Measurements from ENCODE around the gene SNAPC4. TPM values are rescaled to one million over a fixed set of nuclear protein-coding genes. Genes with fewer than 3 reads are reported as not detected.

Gene SNAPC4
- total and polyA plus RNA-seq, 2 of the 8 experiments (the other 6 are each of a cell fraction or from before 2014, with no cell fraction given), result 6.9 to 18.1 TPM

- peaks cover 0 to 7% of the 10 kb centered on the region in 2 experiments for H4K20me1 ChIP-seq (replicated peaks in 1 of 2; ENCODE audit: control insufficient read depth in 1 of 2, insufficient read depth in 2 of 2, low read length in 2 of 2)
- H2BK12ac ChIP-seq (ENCODE audit: low read depth, low read length), result no peak overlapping the region
- H3K14ac ChIP-seq (ENCODE audit: insufficient read length), result no peak overlapping the region
- no peak overlapping the region for H2BK5ac ChIP-seq (ENCODE audit: low read depth, low read length)
- no peak overlapping the region for H3K9ac ChIP-seq (replicated peaks in 1 of 4; ENCODE audit: extremely low read depth in 1 of 4, low read depth in 3 of 4, low read length in 3 of 4)
- H3K36me3 ChIP-seq (ENCODE audit: control insufficient read depth in 2 of 4, insufficient read depth in 4 of 4, low read length in 3 of 4), result peaks cover 0 to 2% (median 0%) of the 10 kb centered on the region in 4 experiments; a peak in 1 of 8 replicates
- peaks cover 0 to 2% (median 0%) of the 10 kb centered on the region in 4 experiments; a peak in 2 of 7 replicates for H3K27me3 ChIP-seq (replicated peaks in 1 of 4; ENCODE audit: control insufficient read depth in 3 of 4, extremely low read depth in 1 of 4, insufficient read depth in 3 of 4, low read length in 3 of 4)
- no peak overlapping the region for H3K27ac ChIP-seq (ENCODE audit: low read depth, low read length)
- no peak overlapping the region for H3K56ac ChIP-seq (replicated peaks; ENCODE audit: insufficient read length, low read depth, low read length)
- H3K18ac ChIP-seq (ENCODE audit: extremely low read depth, low read length), result no peak overlapping the region
- ChIA-PET CTCF (ENCODE audit: partially characterized antibody) (interaction anchor here (0.7 to 7.1 kb wide), 14 partner anchors 8 to 251 kb away, joined by 3 to 80 read pairs (median 3); no protein-coding TSS in a partner anchor), POLR2A (ENCODE audit: partially characterized antibody) (interaction anchor here (0.6 to 15.8 kb wide), 11 partner anchors 9 to 562 kb away, joined by 3 to 137 read pairs (median 4); partner anchors contain the start of genes CARD9 and SNAPC4)
- no peak for FAIRE-seq
- peaks cover 0 to 3% of the 10 kb centered on the region in 2 experiments; a peak in 1 of 4 replicates for H3K9me3 ChIP-seq (ENCODE audit: insufficient read depth in 2 of 2, low read depth in 1 of 2, low read length in 1 of 2)
- no peak overlapping the region for H4K5ac ChIP-seq (ENCODE audit: insufficient read length, low read depth, low read length)
- WGBS, 2 experiments (ENCODE audit: extremely low coverage in 1 of 2, insufficient coverage in 1 of 2, insufficient read length in 1 of 2, insufficient replicate concordance in 2 of 2, low coverage in 1 of 2, low lambda C conversion rate in 2 of 2, missing lambda C conversion rate in 1 of 2), result 90% methylated on average over 9 of the region's 9 CpGs; no CpG with 5 or more reads in 1 of the 2 experiments
- H2BK15ac ChIP-seq (ENCODE audit: low read length), result no peak overlapping the region
- H3K79me1 ChIP-seq (ENCODE audit: low read depth, low read length), result peaks cover 3% of the 10 kb centered on the region
- no peak overlapping the region for H2BK20ac ChIP-seq (ENCODE audit: low read length)
- H2AFZ ChIP-seq (ENCODE audit: low read length), result no peak overlapping the region
- DNase-seq (ENCODE audit: low read depth in 1 of 2, low spot score in 2 of 2), result no peak
- no peak overlapping the region; the same call in 1 of the 2 replicates for H4K8ac ChIP-seq (ENCODE audit: extremely low read depth, insufficient read depth, low read length)
- TF ChIP-seq FOSL1 (IDR thresholded peaks at IDR 0.05; ENCODE audit: insufficient read depth, low read depth, low read length) (no peak), EGR1 (IDR thresholded peaks at IDR 0.05; ENCODE audit: borderline replicate concordance, low read depth, low read length) (no peak), E2F6 (IDR thresholded peaks at IDR 0.05) (no peak)
- H4K91ac ChIP-seq (replicated peaks; ENCODE audit: insufficient read length, low read length), result no peak overlapping the region
- no peaks in the 10 kb centered on the region; the same call in 1 of the 2 replicates for H3K23me2 ChIP-seq (ENCODE audit: low read depth, low read length)
- no peak overlapping the region for H3K4me2 ChIP-seq (ENCODE audit: insufficient read depth in 1 of 2, low read depth in 2 of 2, low read length in 2 of 2)
- no peak overlapping the region for H2AK5ac ChIP-seq (ENCODE audit: low read depth, low read length)
- no peak overlapping the region for H2BK120ac ChIP-seq (replicated peaks; ENCODE audit: low read depth, low read length)
- H3K4me3 ChIP-seq (ENCODE audit: extremely low read depth in 1 of 4, insufficient read depth in 2 of 4, low read depth in 3 of 4, low read length in 4 of 4), result no peak overlapping the region
- no peak overlapping the region for H3K4ac ChIP-seq (replicated peaks; ENCODE audit: insufficient read length, low read depth, low read length)
- H3K4me1 ChIP-seq (replicated peaks in 1 of 4; ENCODE audit: control insufficient read depth in 3 of 4, insufficient read depth in 4 of 4, low read length in 3 of 4), result peaks cover 0 to 8% (median under 1%) of the 10 kb centered on the region in 4 experiments; a peak in 3 of 7 replicates
- no peak overlapping the region for H3K23ac ChIP-seq (ENCODE audit: insufficient read length)
- H3K79me2 ChIP-seq (ENCODE audit: control insufficient read depth in 1 of 2, insufficient read depth in 2 of 2, low read length in 2 of 2), result no peaks in the 10 kb centered on the region
These were observed 33.1 kb downstream of the SNAPC4 start for GRCh38 chr9:136366826-136367225.
